Measurements from ENCODE around the gene MED13L.

- no peak for TF ChIP-seq ARNT (IDR thresholded peaks at IDR 0.05)
- TF ChIP-seq PKNOX1 (IDR thresholded peaks at IDR 0.05), result no peak
- TF ChIP-seq CTBP1 (IDR thresholded peaks at IDR 0.05; ENCODE audit: borderline replicate concordance), result no peak
- no peak for TF ChIP-seq SUZ12 (IDR thresholded peaks at IDR 0.05)
- no peak for TF ChIP-seq SP1 (IDR thresholded peaks at IDR 0.05)
These were observed 347.2 kb downstream of the MED13L start for GRCh38 chr12:115930336-115930735.

All from HEK293T (cell line).